NT2/D1 (cell line): Measurements from ENCODE around the gene LSM2.
"Not testable (repeated sequence)": the region's sequence is repeated elsewhere in the genome, so short reads cannot be mapped to it uniquely, and the experiment has no call there.

Experiments
- DNase-seq: peaks from one replicate; pipeline ENCODE4 v3.0.0-alpha.2; 2011; ENCODE audit warnings: low read depth, low spot score
- H3K27me3 ChIP-seq: 2 replicates; pipeline ENCODE4 v1.6.0; 2011; ENCODE audit warnings: mild to moderate bottlenecking; ENCODE audit not compliant: insufficient read length, insufficient read depth
- H3K36me3 ChIP-seq: 2 replicates; pipeline ENCODE4 v1.6.1; 2011; ENCODE audit warnings: mild to moderate bottlenecking, low read length, mixed read lengths; ENCODE audit not compliant: insufficient read depth, insufficient read length
- H3K4me1 ChIP-seq: 2 replicates; pipeline ENCODE4 v1.5.1; 2011; ENCODE audit not compliant: insufficient read depth, insufficient read length
- H3K4me3 ChIP-seq: 2 replicates; pipeline ENCODE4 v1.5.1; 2011; ENCODE audit warnings: low read depth; ENCODE audit not compliant: insufficient read length
- H3K9ac ChIP-seq: 2 replicates; pipeline ENCODE4 v1.6.0; 2011; ENCODE audit warnings: low read depth; ENCODE audit not compliant: insufficient read length
- H3K9me3 ChIP-seq: 2 replicates; pipeline ENCODE4 v1.5.1; 2011; ENCODE audit warnings: mild to moderate bottlenecking, low read length; ENCODE audit not compliant: insufficient read depth
- SUZ12 ChIP-seq: IDR thresholded peaks from 2 replicates; pipeline ENCODE4 v1.6.1; 2011; ENCODE audit not compliant: insufficient read length, insufficient read depth; ENCODE audit errors: extremely low read depth
- YY1 ChIP-seq: IDR thresholded peaks from 2 replicates; pipeline ENCODE4 v1.6.1; 2011; ENCODE audit not compliant: insufficient read length, insufficient read depth
- ZNF274 ChIP-seq: IDR thresholded peaks from 2 replicates; pipeline ENCODE4 v1.6.1; 2011; ENCODE audit warnings: mild to moderate bottlenecking, low read depth, low read length

LSM2 gene

GRCh38 chr6:31822036-31822821 is 15.5 kb upstream of the LSM2 start:
- no peaks in the 10 kb centered on the region for H3K27me3 ChIP-seq
- H3K9ac ChIP-seq, result peak overlapping the region; percentile 86
- peak overlapping the region; percentile 49 for H3K4me3 ChIP-seq
- TF ChIP-seq YY1, result no peak
- no peak for TF ChIP-seq ZNF274
- TF ChIP-seq SUZ12, result no peak
- peaks cover 10% of the 10 kb centered on the region for H3K36me3 ChIP-seq
- DNase-seq, result no peak
- H3K4me1 ChIP-seq, result no peaks in the 10 kb centered on the region
- H3K9me3 ChIP-seq, result no peaks in the 10 kb centered on the region; the same call in 1 of the 2 replicates

GRCh38 chr6:31821301-31822035 is 14.7 kb upstream of the LSM2 start:
- peaks cover 10% of the 10 kb centered on the region for H3K36me3 ChIP-seq
- peak overlapping the region; percentile 80 for H3K9ac ChIP-seq
- no peaks in the 10 kb centered on the region for H3K27me3 ChIP-seq
- no peaks in the 10 kb centered on the region for H3K4me1 ChIP-seq
- no peak for DNase-seq
- no peaks in the 10 kb centered on the region; the same call in 1 of the 2 replicates for H3K9me3 ChIP-seq
- TF ChIP-seq ZNF274, result no peak
- no peak for TF ChIP-seq YY1
- TF ChIP-seq SUZ12, result no peak
- H3K4me3 ChIP-seq, result peak overlapping the region; percentile 49

- H3K4me3 ChIP-seq, DNase-seq, H3K36me3 ChIP-seq, H3K4me1 ChIP-seq, H3K9me3 ChIP-seq, H3K27me3 ChIP-seq, H3K9ac ChIP-seq: not testable (repeated sequence)
These were observed 13.6 kb upstream of the LSM2 start for GRCh38 chr6:31820399-31820798.

- H3K9me3 ChIP-seq, result no peaks in the 10 kb centered on the region; the same call in 1 of the 2 replicates
- H3K27me3 ChIP-seq, result no peaks in the 10 kb centered on the region
- no peak overlapping the region for H3K4me3 ChIP-seq
- H3K4me1 ChIP-seq, result no peaks in the 10 kb centered on the region
- no peak for TF ChIP-seq SUZ12
- no peak for TF ChIP-seq YY1
- no peak for TF ChIP-seq ZNF274
- no peak for DNase-seq
- H3K9ac ChIP-seq, result no peak overlapping the region
- H3K36me3 ChIP-seq, result peaks cover 10% of the 10 kb centered on the region
These were observed 13.1 kb upstream of the LSM2 start for GRCh38 chr6:31819871-31820299.

- H3K9me3 ChIP-seq, H3K27me3 ChIP-seq, H3K4me1 ChIP-seq, DNase-seq, H3K36me3 ChIP-seq, H3K9ac ChIP-seq: not testable (repeated sequence)
- H3K4me3 ChIP-seq, result peak overlapping the region; percentile 11
These were observed 11.3 kb upstream of the LSM2 start for GRCh38 chr6:31817929-31818511.

- H3K9ac ChIP-seq, H3K36me3 ChIP-seq, H3K27me3 ChIP-seq, H3K4me3 ChIP-seq, H3K4me1 ChIP-seq, H3K9me3 ChIP-seq, DNase-seq: not testable (repeated sequence)
These were observed 10.6 kb upstream of the LSM2 start for GRCh38 chr6:31817133-31817928.
